GM20000 (cell line): ENCODE data around the gene PDC.

Source experiments
- DNase-seq: peaks from one replicate; pipeline ENCODE4 v3.0.0; 2012; ENCODE audit warnings: low spot score
- TF ChIP-seq, protein P1 (sequence below): IDR thresholded peaks from 2 replicates; pipeline ENCODE4 v1.5.1; 2012; ENCODE audit warnings: mild to moderate bottlenecking, control low read depth; ENCODE audit errors: extremely low read depth, missing control alignments

PDC gene

DNA sequence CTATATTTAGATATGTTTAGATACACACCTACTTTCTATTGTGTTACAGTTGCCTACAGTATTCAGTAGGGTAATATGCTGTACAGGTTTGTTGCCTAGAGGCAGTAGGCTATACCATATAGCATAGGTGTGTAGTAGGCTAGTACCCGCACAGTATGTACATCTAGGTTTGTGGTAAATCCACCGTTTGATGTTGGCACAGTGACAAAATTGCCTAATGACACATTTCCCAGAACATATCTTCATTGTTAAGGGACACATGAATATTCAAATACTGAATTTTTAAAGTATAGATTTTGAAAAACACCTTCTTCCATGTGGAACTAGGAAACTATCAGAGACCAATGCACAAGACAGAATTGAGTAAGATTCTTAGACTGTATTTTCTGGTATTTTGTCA, 22.6 kb upstream of the PDC start:
- DNase-seq = no peak
- TF ChIP-seq, protein P1, sequence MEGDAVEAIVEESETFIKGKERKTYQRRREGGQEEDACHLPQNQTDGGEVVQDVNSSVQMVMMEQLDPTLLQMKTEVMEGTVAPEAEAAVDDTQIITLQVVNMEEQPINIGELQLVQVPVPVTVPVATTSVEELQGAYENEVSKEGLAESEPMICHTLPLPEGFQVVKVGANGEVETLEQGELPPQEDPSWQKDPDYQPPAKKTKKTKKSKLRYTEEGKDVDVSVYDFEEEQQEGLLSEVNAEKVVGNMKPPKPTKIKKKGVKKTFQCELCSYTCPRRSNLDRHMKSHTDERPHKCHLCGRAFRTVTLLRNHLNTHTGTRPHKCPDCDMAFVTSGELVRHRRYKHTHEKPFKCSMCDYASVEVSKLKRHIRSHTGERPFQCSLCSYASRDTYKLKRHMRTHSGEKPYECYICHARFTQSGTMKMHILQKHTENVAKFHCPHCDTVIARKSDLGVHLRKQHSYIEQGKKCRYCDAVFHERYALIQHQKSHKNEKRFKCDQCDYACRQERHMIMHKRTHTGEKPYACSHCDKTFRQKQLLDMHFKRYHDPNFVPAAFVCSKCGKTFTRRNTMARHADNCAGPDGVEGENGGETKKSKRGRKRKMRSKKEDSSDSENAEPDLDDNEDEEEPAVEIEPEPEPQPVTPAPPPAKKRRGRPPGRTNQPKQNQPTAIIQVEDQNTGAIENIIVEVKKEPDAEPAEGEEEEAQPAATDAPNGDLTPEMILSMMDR = no peak

- TF ChIP-seq, protein P1 = peak; percentile 89
- peak; percentile 56 for DNase-seq
Measured at GRCh38 chr1:186482661-186483255, 21.8 kb upstream of the PDC start.

GRCh38 chr1:186481303-186481888, 20.5 kb upstream of the PDC start:
- no peak for DNase-seq
- TF ChIP-seq, protein P1 = no peak

DNA sequence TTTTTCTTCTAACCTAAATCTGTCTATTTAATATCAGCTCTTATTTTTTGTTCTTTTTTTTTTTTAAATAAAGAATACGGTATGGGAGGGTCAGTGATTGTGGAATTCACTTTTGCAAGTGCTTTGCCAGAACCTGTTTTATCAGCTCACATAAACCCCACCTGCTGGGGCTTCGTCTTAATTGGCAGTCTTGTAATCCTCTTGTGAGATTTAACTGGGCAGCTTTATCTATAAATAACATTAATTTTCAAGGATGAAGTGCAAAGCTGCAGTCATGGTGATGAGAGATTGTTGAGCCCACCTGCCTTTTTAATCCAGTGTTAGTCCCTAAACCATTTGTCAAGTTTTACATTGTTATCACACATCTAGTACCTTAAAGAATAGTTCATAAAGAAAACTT, 18.2 kb upstream of the PDC start:
- TF ChIP-seq, protein P1 = no peak

GRCh38 chr1:186476264-186477040, 15.5 kb upstream of the PDC start:
- DNase-seq = no peak
- TF ChIP-seq, protein P1 = no peak

More for the DNA sequence above, 18.2 kb upstream of the PDC start:
- DNase-seq = no peak

GRCh38 chr1:186474208-186474607, 13.3 kb upstream of the PDC start:
- no peak for DNase-seq
- TF ChIP-seq, protein P1 = no peak

GRCh38 chr1:186473047-186473446, 12.1 kb upstream of the PDC start:
- no peak for DNase-seq
- TF ChIP-seq, protein P1 = no peak
